HepG2 (cell line): Measurements from ENCODE around the gene DHX58. TPM values are rescaled to one million over a fixed set of nuclear protein-coding genes. Genes with fewer than 3 reads are reported as not detected.

ENCODE experiments used
- CREM ChIP-seq, 2 experiments: sonication (generic) in 1 of 2; formaldehyde crosslinking in 1 of 2; IDR thresholded peaks; 2 replicates each; pipeline versions ENCODE4 v1.4.0 to v1.6.1; 2016 to 2020; ENCODE audit warnings: antibody characterized with exemption in 1 of 2, mild to moderate bottlenecking in 1 of 2, missing genetic modification reagents in 1 of 2
- FOXK1 ChIP-seq: sonication (generic); formaldehyde crosslinking; IDR thresholded peaks from 2 replicates; pipeline ENCODE4 v1.4.0; 2020; ENCODE audit warnings: low read depth, missing genetic modification reagents, borderline replicate concordance
- FOXP1 ChIP-seq, 2 experiments: fragments of 450-650 bp in 1 of 2; IDR thresholded peaks; 2 replicates each; pipeline ENCODE4 v1.6.1; 2017 to 2018; ENCODE audit warnings: antibody characterized with exemption in 1 of 2
- GFI1 ChIP-seq: sonication (generic); formaldehyde crosslinking; IDR thresholded peaks from 2 replicates; pipeline ENCODE4 v1.5.0; 2020; ENCODE audit warnings: missing genetic modification reagents, mild to moderate bottlenecking, borderline replicate concordance
- HOXA3 ChIP-seq: sonication (generic); formaldehyde crosslinking; IDR thresholded peaks from 2 replicates; pipeline ENCODE4 v1.5.0; 2020; ENCODE audit warnings: missing genetic modification reagents
- IRF2 ChIP-seq: IDR thresholded peaks from 2 replicates; pipeline ENCODE4 v1.6.1; 2018; ENCODE audit warnings: missing genetic modification reagents, missing compliant biosample characterization
- KDM5A ChIP-seq: fragments of 200-600 bp; sonication (generic); IDR thresholded peaks from 2 replicates; pipeline ENCODE4 v1.7.0; 2018; ENCODE audit warnings: antibody characterized with exemption, mild to moderate bottlenecking, low read length, borderline replicate concordance
- MEF2D ChIP-seq: sonication (generic); formaldehyde crosslinking; IDR thresholded peaks from 2 replicates; pipeline ENCODE4 v1.5.1; 2020; ENCODE audit warnings: mild to moderate bottlenecking, missing genetic modification reagents
- MIXL1 ChIP-seq: IDR thresholded peaks from 2 replicates; pipeline ENCODE4 v1.6.1; 2016
- NR2C2 ChIP-seq: sonication (generic); formaldehyde crosslinking; IDR thresholded peaks from 2 replicates; pipeline ENCODE4 v1.4.0; 2020; ENCODE audit warnings: missing genetic modification reagents, mild to moderate bottlenecking, moderate library complexity, borderline replicate concordance
- PHF21A ChIP-seq: sonication (generic); formaldehyde crosslinking; IDR thresholded peaks from 2 replicates; pipeline ENCODE4 v1.5.0; 2020; ENCODE audit warnings: mild to moderate bottlenecking, missing genetic modification reagents
- RARA ChIP-seq: IDR thresholded peaks from 2 replicates; pipeline ENCODE4 v1.6.1; 2016; ENCODE audit warnings: missing genetic modification reagents, missing compliant biosample characterization
- SETDB1 ChIP-seq: sonication (generic); formaldehyde crosslinking; IDR thresholded peaks from 2 replicates; pipeline ENCODE4 v1.5.1; 2020; ENCODE audit warnings: missing genetic modification reagents, mild to moderate bottlenecking, borderline replicate concordance
- SIX4 ChIP-seq: sonication (generic); formaldehyde crosslinking; IDR thresholded peaks from 2 replicates; pipeline ENCODE4 v1.4.0; 2020; ENCODE audit warnings: missing genetic modification reagents
- SMARCE1 ChIP-seq: fragments of 450-650 bp; IDR thresholded peaks from 2 replicates; pipeline ENCODE4 v1.6.1; 2017; ENCODE audit warnings: borderline replicate concordance
- SNAI1 ChIP-seq: sonication (generic); formaldehyde crosslinking; IDR thresholded peaks from 2 replicates; pipeline ENCODE4 v1.5.0; 2020; ENCODE audit warnings: mild to moderate bottlenecking, missing genetic modification reagents, borderline replicate concordance
- SNRNP70 ChIP-seq: fragments of 200-400 bp; formaldehyde crosslinking; IDR thresholded peaks from 2 replicates; pipeline ENCODE4 v1.6.1; 2017; ENCODE audit warnings: mild to moderate bottlenecking, low read depth, low read length, moderate library complexity
- ZBTB38 ChIP-seq: sonication (generic); formaldehyde crosslinking; IDR thresholded peaks from 2 replicates; pipeline ENCODE4 v1.5.1; 2020; ENCODE audit warnings: mild to moderate bottlenecking, missing genetic modification reagents
- ZNF12 ChIP-seq: sonication (generic); formaldehyde crosslinking; IDR thresholded peaks from 2 replicates; pipeline ENCODE4 v1.5.0; 2020; ENCODE audit warnings: missing genetic modification reagents
- ZNF570 ChIP-seq: sonication (generic); formaldehyde crosslinking; IDR thresholded peaks from 2 replicates; pipeline ENCODE4 v1.4.0; 2020; ENCODE audit warnings: mild to moderate bottlenecking, missing genetic modification reagents, borderline replicate concordance
- ZNF737 ChIP-seq: sonication (generic); formaldehyde crosslinking; IDR thresholded peaks from 2 replicates; pipeline ENCODE4 v1.5.0; 2020; ENCODE audit warnings: missing genetic modification reagents, mild to moderate bottlenecking, borderline replicate concordance
- ZNF792 ChIP-seq: IDR thresholded peaks from 2 replicates; pipeline ENCODE4 v1.6.1; 2016
- ZSCAN9 ChIP-seq: IDR thresholded peaks from 2 replicates; pipeline ENCODE4 v1.6.1; 2016; ENCODE audit warnings: borderline replicate concordance
- polyA plus RNA-seq, 8 experiments: library from polyadenylated mRNA; depleted of rRNA in 3 of 8; stranded (reverse) in 7 of 8; unstranded in 1 of 8; fragments of >200 nt; fragmentation: Illumina TruSeq in 4 of 8; extraction: Trizol in 4 of 8; gene quantifications; 2 replicates each; pipeline versions ENCODE4 v1.2.1 to v1.2.3, GENCODE V29; 2011 to 2016; ENCODE audit warnings: low read depth in 4 of 8, missing spikeins in 1 of 8, mixed read lengths in 1 of 8; ENCODE audit not compliant: insufficient read depth in 1 of 8
- total RNA-seq, 5 experiments: library from RNA; depleted of rRNA; stranded (reverse); fragments of >200 nt; fragmentation: Illumina TruSeq; extraction: Trizol; gene quantifications; 2 replicates each; pipeline ENCODE4 v1.2.3, GENCODE V29; 2016; ENCODE audit warnings: low read depth in 1 of 5
- TF ChIP-seq, protein P1 (sequence below): sonication (generic); formaldehyde crosslinking; IDR thresholded peaks from 2 replicates; pipeline ENCODE4 v1.5.0; 2020; ENCODE audit warnings: mild to moderate bottlenecking, missing genetic modification reagents
- TF ChIP-seq, protein P2 (sequence below): IDR thresholded peaks from 2 replicates; pipeline ENCODE4 v1.6.1; 2016
- TF ChIP-seq, protein P3 (sequence below): IDR thresholded peaks from 2 replicates; pipeline ENCODE4 v1.6.1; 2016; ENCODE audit warnings: missing genetic modification reagents, missing compliant biosample characterization
- TF ChIP-seq, protein P4 (sequence below): sonication (generic); formaldehyde crosslinking; IDR thresholded peaks from 2 replicates; pipeline ENCODE4 v1.5.0; 2020; ENCODE audit warnings: missing genetic modification reagents, mild to moderate bottlenecking, borderline replicate concordance

DHX58 gene
- total and polyA plus RNA-seq, 2 of the 13 experiments (the other 11 are each of a cell fraction or from before 2014, with no cell fraction given), result 6.7 to 7.8 TPM

DNA sequence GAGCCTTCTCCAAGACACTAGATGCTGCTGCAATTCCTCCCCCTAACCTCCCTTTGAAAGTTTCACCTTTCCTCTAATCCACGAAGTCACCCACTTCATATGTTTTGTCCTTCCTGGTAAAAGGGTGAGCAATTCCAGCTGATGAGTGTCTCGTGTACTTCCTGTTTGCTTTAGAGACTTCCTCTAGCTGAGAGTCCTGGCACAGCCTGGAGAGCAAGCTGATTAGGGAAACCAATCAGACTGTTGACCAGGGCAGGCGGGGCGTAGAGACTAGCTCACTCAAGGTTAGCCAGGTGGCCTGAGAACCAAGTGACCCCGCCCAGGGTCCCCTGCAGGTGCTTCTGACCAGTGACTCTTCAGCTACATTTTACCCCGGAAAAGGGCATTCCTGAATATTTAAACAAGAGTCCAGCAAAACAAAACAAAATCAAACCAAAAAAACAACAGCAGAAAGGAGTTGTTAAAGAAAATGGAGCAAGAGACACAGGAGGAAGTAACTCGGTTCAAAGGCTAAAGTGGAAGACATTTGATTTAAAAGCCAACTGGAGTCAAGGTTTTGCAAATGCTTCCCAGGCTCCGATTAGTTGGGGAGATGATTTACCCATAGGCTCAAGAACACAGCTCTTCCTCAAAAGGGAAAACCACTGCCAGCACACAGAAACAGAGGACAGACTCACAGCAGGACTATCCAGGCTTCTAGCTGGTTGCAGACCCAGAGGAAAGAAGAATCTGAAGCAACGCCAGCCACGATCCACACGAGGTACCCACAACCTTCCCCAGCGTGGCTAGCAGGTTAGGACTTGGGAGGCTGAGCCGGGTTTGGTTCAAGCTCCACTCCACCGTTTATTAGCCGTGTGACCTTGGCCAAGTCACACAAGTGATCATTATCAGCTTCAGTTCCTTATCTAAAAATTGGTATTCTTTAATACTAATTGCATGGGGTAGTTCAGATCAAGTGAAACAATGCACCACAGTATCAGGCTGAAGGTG, 23.4 kb upstream of the DHX58 start (continued):
- TF ChIP-seq, protein P1, sequence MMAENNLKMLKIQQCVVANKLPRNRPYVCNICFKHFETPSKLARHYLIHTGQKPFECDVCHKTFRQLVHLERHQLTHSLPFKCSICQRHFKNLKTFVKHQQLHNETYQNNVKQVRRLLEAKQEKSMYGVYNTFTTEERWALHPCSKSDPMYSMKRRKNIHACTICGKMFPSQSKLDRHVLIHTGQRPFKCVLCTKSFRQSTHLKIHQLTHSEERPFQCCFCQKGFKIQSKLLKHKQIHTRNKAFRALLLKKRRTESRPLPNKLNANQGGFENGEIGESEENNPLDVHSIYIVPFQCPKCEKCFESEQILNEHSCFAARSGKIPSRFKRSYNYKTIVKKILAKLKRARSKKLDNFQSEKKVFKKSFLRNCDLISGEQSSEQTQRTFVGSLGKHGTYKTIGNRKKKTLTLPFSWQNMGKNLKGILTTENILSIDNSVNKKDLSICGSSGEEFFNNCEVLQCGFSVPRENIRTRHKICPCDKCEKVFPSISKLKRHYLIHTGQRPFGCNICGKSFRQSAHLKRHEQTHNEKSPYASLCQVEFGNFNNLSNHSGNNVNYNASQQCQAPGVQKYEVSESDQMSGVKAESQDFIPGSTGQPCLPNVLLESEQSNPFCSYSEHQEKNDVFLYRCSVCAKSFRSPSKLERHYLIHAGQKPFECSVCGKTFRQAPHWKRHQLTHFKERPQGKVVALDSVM (CRISPR knock-in tag), result peak; percentile 51; the same call in 1 of the 2 replicates
- peak; percentile 73; the same call in 1 of the 2 replicates for TF ChIP-seq ZNF792 (CRISPR knock-in tag)
- TF ChIP-seq SNRNP70, result no peak
- no peak for TF ChIP-seq ZNF737
- no peak for TF ChIP-seq SNAI1 (CRISPR knock-in tag)
- no peak for TF ChIP-seq FOXP1 (IDR thresholded peaks at IDR 0.05)
- TF ChIP-seq FOXP1 (CRISPR knock-in tag; IDR thresholded peaks at IDR 0.05), result peak; percentile 55; the same call in 1 of the 2 replicates
- TF ChIP-seq NR2C2 (CRISPR knock-in tag), result peak; percentile 66; the same call in 1 of the 2 replicates
- TF ChIP-seq MEF2D (CRISPR knock-in tag), result peak; percentile 88; the same call in 1 of the 2 replicates
- no peak for TF ChIP-seq ZNF570 (CRISPR knock-in tag)
- 0 out of 2 replicates have a peak, but pooled peaks have one; percentile 54 for TF ChIP-seq HOXA3
- no peak for TF ChIP-seq SMARCE1
- TF ChIP-seq ZSCAN9 (CRISPR knock-in tag), result peak; percentile 56; the same call in 1 of the 2 replicates
- TF ChIP-seq, protein P2, sequence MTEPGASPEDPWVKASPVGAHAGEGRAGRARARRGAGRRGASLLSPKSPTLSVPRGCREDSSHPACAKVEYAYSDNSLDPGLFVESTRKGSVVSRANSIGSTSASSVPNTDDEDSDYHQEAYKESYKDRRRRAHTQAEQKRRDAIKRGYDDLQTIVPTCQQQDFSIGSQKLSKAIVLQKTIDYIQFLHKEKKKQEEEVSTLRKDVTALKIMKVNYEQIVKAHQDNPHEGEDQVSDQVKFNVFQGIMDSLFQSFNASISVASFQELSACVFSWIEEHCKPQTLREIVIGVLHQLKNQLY (CRISPR knock-in tag), result peak; percentile 66
- TF ChIP-seq ZBTB38 (CRISPR knock-in tag), result peak; percentile 45; the same call in 1 of the 2 replicates
- peak; percentile 47 for TF ChIP-seq CREM (IDR thresholded peaks at IDR 0.05)
- no peak for TF ChIP-seq CREM (CRISPR knock-in tag; IDR thresholded peaks at IDR 0.05)
- TF ChIP-seq, protein P3, sequence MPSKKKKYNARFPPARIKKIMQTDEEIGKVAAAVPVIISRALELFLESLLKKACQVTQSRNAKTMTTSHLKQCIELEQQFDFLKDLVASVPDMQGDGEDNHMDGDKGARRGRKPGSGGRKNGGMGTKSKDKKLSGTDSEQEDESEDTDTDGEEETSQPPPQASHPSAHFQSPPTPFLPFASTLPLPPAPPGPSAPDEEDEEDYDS (CRISPR knock-in tag), result peak; percentile 64; the same call in 1 of the 2 replicates
- peak; percentile 91 for TF ChIP-seq PHF21A
- TF ChIP-seq SETDB1, result no peak
- TF ChIP-seq, protein P4, sequence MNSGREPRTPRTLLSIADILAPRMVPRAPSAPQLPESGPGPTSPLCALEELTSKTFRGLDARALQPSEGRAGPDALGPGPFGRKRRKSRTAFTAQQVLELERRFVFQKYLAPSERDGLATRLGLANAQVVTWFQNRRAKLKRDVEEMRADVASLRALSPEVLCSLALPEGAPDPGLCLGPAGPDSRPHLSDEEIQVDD, result no peak
- TF ChIP-seq SIX4 (CRISPR knock-in tag), result peak; percentile 24; the same call in 1 of the 2 replicates
- peak; percentile 91 for TF ChIP-seq MIXL1 (CRISPR knock-in tag)
- TF ChIP-seq IRF2, result peak; percentile 66
- peak; percentile 40; the same call in 1 of the 2 replicates for TF ChIP-seq GFI1 (CRISPR knock-in tag)
- peak; percentile 63; the same call in 1 of the 2 replicates for TF ChIP-seq FOXK1 (CRISPR knock-in tag)
- peak; percentile 95 for TF ChIP-seq RARA (CRISPR knock-in tag)
- TF ChIP-seq ZNF12 (CRISPR knock-in tag), result no peak
- TF ChIP-seq KDM5A, result no peak
